Stomach (tissue), 4 donors: Measurements from ENCODE around the gene RPUSD4.

Experiments used
- POLR2AphosphoS5 ChIP-seq, 3 donors: sonication (generic); formaldehyde crosslinking; IDR thresholded peaks; one replicate each; pipeline ENCODE4 v1.6.1; 2016; ENCODE audit warnings: antibody characterized with exemption in 3 of 3
- TF ChIP-seq, protein P1 (sequence below), 7 experiments: fragments of 450-650 bp in 4 of 7; fragments of 200-600 bp in 3 of 7; sonication (generic) in 3 of 7; IDR thresholded peaks; one replicate each; pipeline ENCODE4 v1.5.1; 2016 to 2019; ENCODE audit warnings: antibody characterized with exemption in 7 of 7, control low read depth in 2 of 7, mild to moderate bottlenecking in 1 of 7

DNA sequence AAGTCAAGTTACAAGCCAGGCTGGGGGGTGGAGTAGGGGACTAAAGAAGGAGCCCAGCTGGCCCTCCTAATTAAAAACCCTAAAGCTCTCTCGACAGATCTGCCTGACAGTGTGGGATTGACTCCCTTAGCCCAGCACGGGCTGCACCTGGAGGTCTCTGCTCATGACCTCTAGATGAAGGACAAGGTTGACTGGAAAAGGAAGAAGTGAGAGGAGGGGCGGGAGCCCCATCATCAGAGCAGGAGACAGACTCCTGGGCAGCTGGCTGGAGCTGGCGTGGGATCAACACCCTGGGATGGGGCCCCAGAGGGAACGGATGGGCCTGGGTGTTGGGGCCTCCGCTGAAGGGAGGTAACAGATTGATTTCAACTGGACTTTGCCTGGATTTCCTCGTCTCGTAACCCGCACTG, 46.1 kb downstream of the RPUSD4 start:
- TF ChIP-seq, protein P1, sequence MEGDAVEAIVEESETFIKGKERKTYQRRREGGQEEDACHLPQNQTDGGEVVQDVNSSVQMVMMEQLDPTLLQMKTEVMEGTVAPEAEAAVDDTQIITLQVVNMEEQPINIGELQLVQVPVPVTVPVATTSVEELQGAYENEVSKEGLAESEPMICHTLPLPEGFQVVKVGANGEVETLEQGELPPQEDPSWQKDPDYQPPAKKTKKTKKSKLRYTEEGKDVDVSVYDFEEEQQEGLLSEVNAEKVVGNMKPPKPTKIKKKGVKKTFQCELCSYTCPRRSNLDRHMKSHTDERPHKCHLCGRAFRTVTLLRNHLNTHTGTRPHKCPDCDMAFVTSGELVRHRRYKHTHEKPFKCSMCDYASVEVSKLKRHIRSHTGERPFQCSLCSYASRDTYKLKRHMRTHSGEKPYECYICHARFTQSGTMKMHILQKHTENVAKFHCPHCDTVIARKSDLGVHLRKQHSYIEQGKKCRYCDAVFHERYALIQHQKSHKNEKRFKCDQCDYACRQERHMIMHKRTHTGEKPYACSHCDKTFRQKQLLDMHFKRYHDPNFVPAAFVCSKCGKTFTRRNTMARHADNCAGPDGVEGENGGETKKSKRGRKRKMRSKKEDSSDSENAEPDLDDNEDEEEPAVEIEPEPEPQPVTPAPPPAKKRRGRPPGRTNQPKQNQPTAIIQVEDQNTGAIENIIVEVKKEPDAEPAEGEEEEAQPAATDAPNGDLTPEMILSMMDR (IDR thresholded peaks at IDR 0.05): no peak
- TF ChIP-seq POLR2AphosphoS5 (IDR thresholded peaks at IDR 0.05): no peak
